NCI-H2196 treated with DMSO at 0.1 percent for 48 hours (cell line): ENCODE results near the gene NXN.

ENCODE experiments used
- DNase-seq: peaks from one replicate; lab custom pipeline; 2025; ENCODE audit not compliant: unreplicated experiment; lab: John Stamatoyannopoulos, UW

NXN gene

DNA sequence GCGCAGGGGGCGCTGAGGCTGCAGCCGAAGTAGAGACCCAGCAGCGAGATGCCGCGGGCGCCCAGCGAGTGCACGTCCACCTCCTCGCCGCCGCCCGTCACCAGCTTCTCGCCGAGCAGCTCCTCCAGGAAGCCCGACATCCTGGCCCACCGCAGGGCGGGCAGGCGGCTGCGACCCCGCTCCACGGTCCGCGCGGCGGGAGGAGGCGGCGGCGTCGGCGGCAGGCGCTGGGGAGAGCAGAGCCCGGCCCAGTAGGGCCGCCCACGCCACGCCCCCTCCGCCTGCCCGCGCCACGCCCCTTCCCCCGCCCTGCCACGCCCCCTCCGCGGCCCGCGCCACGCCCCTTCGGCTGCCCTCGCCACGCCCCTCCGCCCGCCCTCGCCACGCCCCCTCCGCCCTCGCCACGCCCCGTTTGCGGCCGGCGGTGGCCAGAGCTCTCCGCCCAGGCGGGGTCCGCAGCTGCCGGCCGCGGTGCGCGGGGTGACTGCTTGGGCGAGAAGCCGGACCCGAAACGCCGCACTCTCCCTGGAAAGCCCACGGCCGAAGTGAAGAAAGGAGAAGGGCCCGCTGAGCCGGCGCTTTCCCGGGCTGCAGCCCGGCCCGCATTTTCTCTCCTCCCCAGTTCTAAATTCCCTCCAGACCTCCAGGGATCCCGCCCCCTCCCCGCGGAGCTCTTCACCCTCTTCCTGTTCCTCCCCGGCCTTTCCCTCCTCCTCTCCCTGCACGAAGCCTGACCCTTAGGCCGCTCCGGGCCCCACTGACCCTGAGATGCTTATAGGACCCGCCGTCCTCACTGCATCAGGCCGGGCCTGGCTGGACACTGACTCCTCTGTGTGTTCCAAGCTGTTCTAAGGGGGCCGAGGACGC, at the start of gene NXN:
NXN (minus strand) TSS at position 238 of the 867 bp plus-strand sequence.
- DNase-seq = no peak

DNA sequence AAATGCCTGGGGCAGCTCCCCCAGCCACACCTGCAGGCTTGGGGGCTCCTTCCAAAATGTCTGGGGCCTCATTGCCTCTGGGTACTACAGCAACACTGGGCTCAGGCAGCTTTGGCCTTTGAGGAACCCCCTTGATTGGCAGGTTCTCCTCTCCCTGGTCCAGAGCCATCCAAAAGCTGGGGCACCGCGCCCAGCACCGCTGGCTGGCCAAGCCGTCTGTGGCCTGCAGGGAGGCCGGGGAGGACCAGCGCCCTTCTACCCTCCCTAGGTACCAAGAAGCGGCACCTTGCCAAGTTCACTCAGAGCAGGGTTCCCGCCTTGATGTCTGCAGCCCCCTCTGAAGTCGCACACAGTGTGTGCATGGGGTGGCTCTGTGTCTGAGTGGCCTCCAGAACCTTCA, 47.5 kb upstream of the NXN start:
- DNase-seq = no peak

DNA sequence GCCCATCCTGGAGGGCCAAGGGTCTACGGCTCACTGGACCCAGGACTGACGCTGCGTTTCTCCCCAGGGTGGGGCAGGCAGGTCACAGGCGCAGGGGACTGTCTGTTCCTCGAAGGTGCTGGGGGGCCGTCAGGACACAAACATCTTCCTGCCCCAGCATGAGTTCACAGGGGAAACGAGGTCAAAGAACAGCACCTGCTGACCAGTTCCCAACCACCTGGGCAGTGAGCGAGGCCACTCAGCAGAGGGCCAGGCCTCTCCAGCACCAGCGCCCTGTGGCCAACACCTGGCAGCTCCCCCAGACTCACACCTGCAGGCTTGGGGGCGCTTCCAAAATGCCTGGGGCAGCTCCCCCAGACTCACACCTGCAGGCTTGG, 47.0 kb upstream of the NXN start:
- no peak for DNase-seq

DNA sequence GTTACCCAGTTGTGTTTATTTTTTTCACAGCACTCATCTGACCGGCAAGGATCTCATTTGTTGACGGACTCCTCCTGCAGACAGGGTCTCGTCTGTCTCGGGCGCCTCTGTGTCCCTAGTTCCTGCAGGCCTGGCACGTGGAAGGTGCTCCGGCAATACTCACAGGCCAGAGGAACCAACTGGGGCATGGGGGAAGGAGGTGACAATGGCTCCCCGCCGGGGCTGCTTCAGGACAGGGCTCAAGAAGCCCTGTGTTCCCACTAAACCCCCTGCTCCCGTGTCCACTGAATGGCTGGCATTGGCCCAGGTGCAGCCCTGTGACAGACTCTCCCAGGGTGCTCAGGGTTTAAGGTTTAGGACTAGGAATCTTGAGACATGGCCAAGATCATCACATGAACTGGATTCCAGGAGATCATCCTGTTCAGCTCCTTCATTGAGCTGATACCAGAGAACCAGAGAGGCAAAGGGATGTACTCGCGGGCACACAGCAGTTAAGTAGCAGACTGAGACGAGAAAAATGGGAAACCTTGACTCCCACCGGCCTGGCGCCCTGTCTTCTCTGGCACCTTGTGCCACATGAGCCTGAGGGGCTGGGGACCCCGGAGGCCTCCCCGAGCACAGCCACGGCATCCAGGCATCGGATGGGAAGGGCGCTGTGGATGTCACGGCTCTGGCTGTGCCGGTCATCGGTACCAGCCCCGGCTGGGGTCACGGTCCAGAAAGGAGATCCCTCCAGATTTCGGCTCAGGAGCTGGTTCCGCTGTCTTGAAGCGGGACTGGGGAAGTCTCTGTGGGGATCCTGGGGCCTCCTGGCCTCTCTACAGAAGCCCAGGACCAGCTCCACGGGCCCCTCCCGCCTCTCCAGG, 46.4 kb upstream of the NXN start:
- no peak for DNase-seq

DNA sequence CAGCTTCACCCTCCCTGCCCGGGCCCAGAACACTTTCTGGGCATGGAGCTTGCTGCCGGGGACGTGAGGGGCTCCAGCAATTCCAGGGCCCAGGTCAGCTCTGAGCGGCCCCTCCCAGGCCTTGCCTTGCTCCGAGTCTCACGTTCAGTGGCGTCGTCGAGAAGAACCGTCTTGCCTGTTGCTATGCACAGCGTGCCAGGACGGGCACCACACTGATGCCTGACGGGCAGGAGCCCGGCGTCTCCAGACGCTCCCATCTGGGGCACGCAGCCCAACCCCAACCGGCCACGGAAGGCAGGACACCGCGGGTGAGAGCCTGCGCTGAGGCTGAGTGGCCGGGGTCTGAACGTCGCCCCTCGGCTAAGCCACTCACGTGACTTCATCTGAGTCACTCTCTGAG, 44.5 kb upstream of the NXN start:
- DNase-seq = no peak

DNA sequence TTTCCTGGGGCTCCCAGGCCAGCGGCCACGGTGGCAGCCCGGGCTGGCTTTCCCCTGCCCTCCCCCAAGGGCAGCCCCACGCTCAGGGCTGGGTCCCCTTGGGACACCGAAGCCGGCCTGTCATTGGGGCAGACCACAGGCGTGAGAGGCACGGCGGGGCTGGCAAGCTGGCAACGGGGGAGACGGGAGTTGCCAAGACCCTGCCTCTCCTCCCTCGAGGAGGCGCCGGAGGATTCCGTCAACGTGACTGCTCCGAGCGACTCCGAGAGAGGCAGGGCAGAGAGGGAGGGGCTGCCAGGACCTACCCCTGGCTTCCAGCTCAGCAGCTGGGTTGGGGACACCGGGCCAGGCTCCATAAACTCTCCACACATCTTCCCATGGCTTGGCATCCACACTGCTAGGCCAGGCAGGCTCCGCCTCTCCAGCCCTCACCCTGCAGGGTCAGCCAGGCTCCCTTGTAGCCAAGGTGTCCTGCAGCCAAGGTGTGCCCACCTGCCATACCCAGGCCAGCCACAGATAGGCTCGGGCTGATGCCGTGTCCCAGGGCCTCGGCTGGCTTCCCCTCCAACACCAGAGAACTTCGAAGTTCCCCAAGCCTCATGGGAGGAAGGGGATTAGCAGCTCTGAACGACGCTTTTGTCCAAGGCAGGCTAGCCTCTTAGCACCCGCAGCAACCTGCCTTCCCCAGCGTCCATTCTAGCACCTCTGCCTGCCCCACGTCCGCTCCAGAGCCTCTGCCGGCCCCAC, 42.9 kb upstream of the NXN start:
- no peak for DNase-seq

DNA sequence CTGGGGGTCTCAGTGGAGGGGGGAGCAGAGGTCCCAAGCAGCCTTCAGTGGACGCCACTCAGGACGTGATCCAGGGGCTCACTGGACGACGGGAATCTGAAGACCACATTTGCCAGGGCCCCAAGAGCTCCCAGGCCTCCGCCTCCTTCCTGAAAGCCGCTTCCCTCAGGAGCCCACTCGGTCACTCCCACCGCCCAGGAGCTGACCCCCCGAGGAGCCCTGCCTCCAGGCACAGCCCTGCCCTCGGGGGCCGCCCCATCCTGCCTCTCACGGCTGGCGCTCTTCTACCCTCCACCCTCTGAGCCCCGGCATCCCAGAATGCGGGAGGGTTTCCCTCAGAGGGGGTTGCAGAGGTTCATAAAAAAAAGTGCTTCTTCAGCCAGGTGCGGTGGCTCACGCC, 41.6 kb upstream of the NXN start:
- DNase-seq = no peak

DNA sequence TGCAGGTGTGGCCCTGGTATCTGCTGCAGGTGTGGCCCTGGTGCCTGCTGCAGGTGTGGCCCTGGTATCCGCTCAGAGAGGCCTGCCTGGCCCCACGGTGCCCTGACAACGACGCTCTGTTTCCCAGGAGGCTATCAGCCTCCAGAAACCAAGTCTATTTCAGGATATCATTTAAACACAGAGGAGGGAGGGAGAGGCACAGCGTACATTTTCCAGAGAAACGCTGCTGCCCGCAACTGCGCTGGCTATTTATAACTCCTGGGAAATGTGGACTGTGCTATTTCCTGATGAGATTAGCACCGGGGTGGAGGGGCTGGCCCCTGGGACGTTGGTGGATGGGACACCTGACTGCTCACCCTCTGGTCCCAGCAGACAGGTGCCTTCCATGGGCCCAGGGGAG, 39.9 kb upstream of the NXN start:
- no peak for DNase-seq

DNA sequence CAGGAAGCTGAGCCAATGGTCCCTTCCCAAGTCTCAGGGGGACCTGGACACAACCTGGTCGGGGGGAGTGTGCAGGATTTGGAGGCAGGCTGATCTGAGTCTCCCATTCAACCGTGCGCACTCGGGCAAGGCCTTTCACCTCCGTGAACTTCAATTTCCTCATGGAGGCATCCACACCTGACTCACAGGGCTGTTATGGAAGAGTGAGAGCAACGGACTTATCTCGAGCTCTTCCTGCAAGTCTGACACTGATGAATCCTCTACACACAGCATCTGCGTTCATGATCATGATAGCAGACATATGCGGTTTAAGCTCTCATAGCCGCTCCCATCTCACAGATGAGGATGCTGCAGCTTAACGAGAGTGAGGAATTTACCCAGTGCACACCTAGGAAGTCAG, 39.0 kb upstream of the NXN start:
- DNase-seq = no peak

DNA sequence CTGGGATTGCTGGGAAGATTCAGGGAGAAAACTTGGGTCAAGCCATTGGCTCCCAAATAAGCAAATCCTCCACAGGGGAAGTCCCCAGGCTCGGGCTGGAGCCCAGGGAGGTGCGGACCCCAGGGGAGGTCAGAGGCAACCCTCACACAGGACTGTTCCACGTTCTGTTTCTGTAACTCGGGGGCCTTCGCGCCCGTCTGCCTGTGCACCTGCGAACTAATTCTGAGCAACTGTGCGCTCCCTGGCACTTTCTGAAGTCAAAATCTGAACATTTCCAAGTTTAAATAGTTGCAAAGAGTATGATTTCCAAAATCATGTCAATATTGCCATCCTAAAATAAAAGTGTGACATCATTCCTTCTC, 34.1 kb upstream of the NXN start:
- no peak for DNase-seq

DNA sequence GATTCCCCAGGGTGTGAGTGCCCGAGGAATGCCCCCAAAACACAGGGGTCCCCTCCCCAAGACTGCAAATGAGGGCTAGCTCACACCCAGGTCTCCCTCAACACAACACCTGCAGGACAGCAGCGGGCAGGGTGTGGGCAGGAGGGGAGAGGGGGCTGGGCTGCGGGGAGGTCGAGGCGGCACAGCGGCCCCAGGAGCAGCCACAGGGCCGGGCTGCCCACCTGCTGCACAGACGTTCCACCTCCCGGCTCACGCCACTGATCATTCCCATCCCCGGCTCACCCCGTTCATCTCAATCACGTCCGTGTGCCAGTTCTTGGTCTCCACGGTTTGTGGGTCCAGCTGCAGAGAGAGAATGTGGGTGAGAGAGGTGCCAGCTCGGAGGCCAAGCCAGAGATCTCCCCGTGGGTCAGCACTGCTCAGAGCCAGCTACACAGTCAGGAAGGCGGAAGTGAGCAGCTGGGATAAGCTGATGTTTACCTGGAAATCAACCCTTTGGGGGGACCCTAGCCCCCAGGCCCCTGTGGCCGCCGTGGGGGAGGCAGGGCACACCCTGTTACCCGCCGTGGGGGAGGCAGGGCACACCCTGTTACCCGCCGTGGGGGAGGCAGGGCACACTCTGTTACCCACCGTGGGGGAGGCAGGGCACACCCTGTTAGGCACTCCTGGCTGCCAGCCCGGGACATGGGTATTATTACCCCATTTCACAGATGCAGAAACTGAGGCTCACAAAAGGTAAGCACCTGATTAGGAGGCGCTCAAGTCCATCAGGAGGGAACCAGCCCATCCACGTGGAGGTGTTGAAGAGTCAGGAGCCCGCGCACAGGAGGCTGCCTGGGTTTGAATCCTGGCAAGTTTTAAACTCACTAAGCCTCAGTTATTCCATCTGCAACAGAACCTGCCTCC, 33.5 kb upstream of the NXN start:
- no peak for DNase-seq

DNA sequence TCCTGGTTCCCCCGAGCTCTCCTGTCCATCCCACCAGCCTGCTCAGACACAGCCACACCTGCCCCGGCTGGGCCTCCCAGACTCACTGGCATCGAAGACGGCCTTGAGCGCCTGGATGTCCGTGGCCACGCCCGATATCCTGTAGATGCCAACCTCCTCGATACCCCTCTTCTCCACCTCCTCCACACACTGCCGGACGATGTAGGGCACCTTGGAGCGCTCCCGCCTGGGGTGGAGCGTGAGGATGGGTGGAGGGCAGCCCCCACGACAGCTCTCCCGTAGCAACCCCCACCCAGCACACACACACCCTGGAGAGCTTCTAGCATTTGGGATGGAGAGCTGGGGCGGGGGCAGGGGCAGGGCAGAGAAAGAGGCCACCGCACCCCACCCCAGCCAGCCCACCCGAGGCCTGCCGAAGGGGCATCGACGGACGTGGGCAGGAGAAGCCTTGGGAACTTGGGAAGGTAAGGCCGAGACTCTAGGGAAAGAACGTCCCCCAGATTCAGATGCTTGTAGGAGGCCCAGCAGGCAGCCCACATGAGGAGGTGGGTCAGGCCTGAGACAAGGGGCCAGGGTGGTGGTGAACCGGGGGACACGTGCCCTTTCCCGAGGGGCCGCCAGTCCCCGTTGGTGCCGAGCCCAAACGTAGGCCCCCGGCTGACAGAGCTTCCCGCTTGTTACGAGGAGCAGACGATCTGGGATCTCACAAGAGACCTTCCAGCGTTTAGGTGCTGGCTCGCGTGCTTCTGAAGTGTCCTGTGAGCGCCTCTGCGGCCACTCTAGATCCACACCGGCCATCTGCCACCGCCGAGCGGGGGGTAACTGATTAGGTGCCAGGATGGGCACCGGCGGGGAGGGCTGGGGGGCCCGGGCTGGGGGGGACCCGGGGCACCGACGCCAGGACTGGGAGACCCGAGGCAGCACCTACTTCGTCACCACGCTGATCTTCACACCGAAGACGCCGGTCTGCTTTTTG, 32.5 kb upstream of the NXN start:
- DNase-seq = no peak

DNA sequence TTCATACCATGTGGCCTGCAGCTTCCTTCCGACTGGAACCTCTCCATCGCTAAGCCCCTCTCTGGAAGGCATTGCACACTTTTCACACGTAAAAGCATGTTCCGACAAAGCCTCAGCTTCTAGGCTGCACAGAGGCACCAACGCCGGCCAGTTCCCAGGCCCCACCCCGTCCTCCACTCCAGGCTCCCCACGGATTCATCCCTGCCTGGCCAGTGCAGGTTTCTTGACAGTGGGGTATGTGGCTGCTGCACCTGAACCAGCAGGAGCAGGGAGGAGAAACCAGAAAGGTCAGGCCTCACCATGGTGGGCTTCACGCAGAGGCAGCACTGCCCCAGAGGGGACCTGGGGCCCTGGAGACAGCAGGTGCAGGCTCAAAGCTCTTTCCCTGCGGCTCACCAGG, 31.6 kb upstream of the NXN start:
- no peak for DNase-seq

DNA sequence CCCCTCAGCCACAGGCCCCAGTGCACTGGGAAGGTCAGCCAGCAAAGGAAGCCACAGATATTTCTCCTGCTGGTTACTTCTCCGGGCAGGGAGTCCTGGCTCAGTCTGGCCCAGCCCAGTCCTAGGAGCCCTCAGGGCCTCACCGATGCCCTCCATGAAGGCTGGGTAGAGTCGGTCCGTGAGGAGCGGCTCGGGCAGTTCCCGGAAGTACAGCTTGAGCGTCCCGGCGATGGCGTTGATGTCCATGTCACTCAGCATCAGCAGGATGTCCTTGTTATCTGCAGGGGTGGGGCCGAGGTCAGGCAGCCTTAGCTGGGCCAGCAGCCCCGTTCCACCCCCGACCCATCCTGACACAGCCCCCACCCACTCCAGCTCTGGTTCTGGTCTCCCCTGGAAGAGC, 31.0 kb upstream of the NXN start:
- no peak for DNase-seq

DNA sequence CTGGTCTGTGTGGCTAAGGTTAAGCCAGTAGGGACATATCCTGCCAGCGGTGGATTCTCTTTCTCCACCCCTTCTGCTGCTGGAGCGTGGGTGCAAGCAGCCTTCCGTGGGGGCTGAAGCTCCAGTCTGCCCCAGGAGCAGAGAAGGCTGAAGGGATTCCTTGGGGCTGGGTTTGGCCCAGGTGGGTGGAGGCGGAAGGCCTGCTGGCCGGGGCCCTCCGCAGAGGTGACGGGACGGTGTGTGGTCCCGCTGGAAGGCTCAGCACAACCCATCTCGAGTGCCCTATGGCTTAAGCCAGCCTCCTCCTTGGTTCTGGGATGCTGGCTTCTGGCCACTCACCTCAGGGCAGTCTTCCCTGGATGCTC, 30.5 kb upstream of the NXN start:
- no peak for DNase-seq

DNA sequence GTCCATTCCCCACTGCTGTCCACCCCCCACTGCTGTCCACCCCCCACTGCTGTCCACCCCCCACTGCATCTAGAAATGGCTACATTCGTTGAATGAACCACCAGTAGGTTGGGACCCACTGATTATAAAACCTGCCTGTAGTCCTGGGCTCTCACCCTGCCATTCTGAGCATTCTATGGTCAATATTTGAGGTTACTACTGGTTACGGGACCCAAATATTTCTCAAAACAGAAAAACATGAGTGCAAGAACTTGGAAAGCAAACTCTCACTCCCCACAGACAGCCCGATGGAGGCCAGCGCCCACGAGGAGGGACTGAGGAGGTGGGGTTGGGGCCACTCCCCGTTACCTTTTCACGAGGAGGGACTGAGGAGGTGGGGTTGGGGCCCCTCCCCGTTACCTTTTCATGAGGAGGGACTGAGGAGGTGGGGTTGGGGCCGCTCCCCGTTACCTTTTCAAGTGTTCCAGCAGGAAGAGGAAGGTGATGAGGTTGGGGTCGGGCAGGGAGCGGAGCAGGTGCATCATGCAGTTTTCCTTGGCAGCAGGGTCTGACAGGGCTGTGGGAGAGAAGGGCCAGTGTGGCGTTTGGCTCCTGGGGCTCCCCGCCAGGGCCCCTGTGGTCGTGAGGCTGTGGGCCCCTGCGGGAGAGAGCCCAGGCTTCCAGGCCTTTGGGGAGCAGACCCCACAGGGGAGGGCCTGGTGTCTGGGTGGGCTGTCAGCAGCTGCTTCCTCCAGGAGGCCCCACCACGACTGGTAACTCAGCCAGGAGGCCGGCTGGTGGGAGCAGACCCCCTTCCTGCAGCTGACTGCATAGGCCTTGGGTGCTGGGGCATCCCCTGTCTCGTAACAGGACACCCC, 29.9 kb upstream of the NXN start:
- no peak for DNase-seq

DNA sequence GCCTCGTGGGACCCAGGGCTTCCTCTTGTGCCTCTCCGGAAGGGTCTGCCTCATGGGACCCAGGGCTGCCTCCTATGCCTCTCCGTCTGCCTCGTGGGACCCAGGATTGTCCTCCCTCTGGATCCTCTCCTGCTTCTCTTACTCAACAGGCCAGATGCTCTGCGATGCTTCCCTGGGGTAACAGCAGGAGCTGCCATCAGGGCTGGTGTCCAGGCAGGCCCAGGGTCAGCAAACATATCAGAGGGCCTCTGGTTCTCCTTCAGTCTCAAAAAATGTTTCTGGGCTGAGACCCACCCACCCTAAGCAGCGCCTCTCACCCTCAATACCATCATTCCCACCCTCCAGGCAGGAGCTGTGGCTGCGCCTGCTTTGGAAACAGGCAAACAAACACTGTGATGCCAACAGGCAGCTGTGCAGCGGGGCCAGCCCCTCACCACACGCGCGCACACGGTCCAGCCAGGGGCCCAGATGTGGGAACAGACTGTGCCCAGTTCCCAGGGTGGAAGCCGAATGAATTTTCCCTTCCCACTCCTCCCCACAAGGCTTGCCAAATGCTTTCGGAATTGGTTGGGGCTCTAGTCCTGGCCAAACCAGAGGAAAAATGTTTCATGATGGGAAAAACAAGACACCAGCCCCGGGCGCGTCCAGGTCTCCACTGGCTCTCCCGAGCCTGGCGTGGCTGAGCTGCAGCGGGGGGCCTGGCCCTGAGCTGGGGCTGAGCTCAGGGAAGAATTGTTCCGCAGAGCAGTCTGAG, 28.6 kb upstream of the NXN start:
- DNase-seq = no peak
